Activated CD4-positive, alpha-beta T cell treated with anti-CD3 and anti-CD28 coated beads for 36 hours (primary cell): Measurements from ENCODE around the gene NR2C1. TPM values are rescaled to one million over a fixed set of nuclear protein-coding genes. Genes with fewer than 3 reads are reported as not detected.

Source experiments
- total RNA-seq, 2 experiments: library from RNA; stranded (reverse); gene quantifications; one replicate each; pipeline ENCODE4 v1.2.3, GENCODE V29; 2021

NR2C1 gene
- total RNA-seq, 2 experiments from 2014 or later = 27.6 to 39.3 TPM

Other genes starting within 250 kb of the NR2C1 start
- gene NDUFA12, start 69.9 kb downstream of the NR2C1 start, total RNA-seq = 100 to 1,000 TPM; 135 to 194 TPM
- gene FGD6, start 143.8 kb upstream of the NR2C1 start, total RNA-seq = 1 to 10 TPM; 1.1 to 1.3 TPM
- 10 to 100 TPM; 55.8 to 72.7 TPM for gene VEZT, start 144.2 kb upstream of the NR2C1 start, total RNA-seq